Keratinocyte (primary cell): Measurements from ENCODE around the gene GTF3C1.

ENCODE experiments used
- EZH2 ChIP-seq: IDR thresholded peaks from one replicate; pipeline ENCODE4 v1.6.1; 2012; ENCODE audit warnings: inconsistent platforms, mild to moderate bottlenecking, low read length, moderate library complexity
- TF ChIP-seq, protein P1 (sequence below), 3 experiments: IDR thresholded peaks in 1 of 3; conservative IDR thresholded peaks in 1 of 3; optimal IDR thresholded peaks in 1 of 3; 2 replicates in 2 of 3; 3 replicates in 1 of 3; pipeline versions ENCODE3 to v1.5.1; 2011; ENCODE audit warnings: low read length in 3 of 3, mild to moderate bottlenecking in 3 of 3, moderate library complexity in 2 of 3, control low read depth in 1 of 3, inconsistent platforms in 1 of 3; ENCODE audit not compliant: insufficient read depth in 2 of 3; ENCODE audit errors: extremely low read depth in 1 of 3

DNA sequence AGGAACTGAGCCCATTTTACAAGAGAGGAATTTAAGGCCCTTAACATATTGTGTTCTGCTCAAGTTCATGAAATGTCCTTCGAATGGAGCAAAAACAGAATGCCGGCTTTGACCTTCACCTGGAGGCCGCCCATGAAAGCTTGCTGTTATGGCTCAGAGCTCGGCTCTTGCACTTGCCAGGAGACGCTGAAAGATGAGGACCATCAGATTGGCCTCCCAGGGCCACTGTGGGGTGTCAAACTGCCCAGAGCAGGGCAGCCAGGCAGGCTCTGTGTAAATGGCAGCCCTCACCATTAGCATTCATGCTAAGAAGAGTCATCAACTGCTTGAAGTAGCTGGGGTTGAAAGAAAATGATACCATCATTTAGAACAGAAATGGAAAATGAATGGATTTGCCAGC is 108.4 kb downstream of the GTF3C1 start:
- TF ChIP-seq, protein P1, sequence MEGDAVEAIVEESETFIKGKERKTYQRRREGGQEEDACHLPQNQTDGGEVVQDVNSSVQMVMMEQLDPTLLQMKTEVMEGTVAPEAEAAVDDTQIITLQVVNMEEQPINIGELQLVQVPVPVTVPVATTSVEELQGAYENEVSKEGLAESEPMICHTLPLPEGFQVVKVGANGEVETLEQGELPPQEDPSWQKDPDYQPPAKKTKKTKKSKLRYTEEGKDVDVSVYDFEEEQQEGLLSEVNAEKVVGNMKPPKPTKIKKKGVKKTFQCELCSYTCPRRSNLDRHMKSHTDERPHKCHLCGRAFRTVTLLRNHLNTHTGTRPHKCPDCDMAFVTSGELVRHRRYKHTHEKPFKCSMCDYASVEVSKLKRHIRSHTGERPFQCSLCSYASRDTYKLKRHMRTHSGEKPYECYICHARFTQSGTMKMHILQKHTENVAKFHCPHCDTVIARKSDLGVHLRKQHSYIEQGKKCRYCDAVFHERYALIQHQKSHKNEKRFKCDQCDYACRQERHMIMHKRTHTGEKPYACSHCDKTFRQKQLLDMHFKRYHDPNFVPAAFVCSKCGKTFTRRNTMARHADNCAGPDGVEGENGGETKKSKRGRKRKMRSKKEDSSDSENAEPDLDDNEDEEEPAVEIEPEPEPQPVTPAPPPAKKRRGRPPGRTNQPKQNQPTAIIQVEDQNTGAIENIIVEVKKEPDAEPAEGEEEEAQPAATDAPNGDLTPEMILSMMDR (optimal IDR thresholded peaks at IDR 0.05 in 1 of 3, IDR thresholded peaks at IDR 0.05 in 1 of 3, conservative IDR thresholded peaks at IDR 0.05 in 1 of 3; ENCODE audit: extremely low read depth in 1 of 3, insufficient read depth in 2 of 3, low read length in 3 of 3) = no peak
- no peak for TF ChIP-seq EZH2
